Liver (tissue), 3 donors: ENCODE data around the gene CAMKK1.

Experiments used
- CTCF ChIP-seq: fragments of 150-350 bp; IDR thresholded peaks from 2 replicates; pipeline ENCODE4 v1.5.1; 2017; ENCODE audit warnings: improper control_type of control experiment, low read depth, low read length; ENCODE audit not compliant: missing input control
- HNF4A ChIP-seq, 2 donors: conservative IDR thresholded peaks; 2 replicates each; pipeline ENCODE4 v1.6.1; 2016; ENCODE audit warnings: antibody characterized with exemption in 2 of 2, mild to moderate bottlenecking in 2 of 2
- HNF4G ChIP-seq: IDR thresholded peaks from 2 replicates; pipeline ENCODE4 v1.6.1; 2016; ENCODE audit warnings: antibody characterized with exemption
- JUND ChIP-seq, 2 donors: IDR thresholded peaks; 2 replicates each; pipeline ENCODE4 v1.6.1; 2016; ENCODE audit warnings: antibody characterized with exemption in 2 of 2
- RAD21 ChIP-seq, 2 donors: IDR thresholded peaks; 2 replicates each; pipeline ENCODE4 v1.6.1; 2016; ENCODE audit warnings: antibody characterized with exemption in 2 of 2, mild to moderate bottlenecking in 2 of 2
- REST ChIP-seq: IDR thresholded peaks from 2 replicates; pipeline ENCODE4 v1.6.1; 2016; ENCODE audit warnings: antibody characterized with exemption, mild to moderate bottlenecking
- SP1 ChIP-seq: IDR thresholded peaks from 2 replicates; pipeline ENCODE4 v1.6.1; 2018; ENCODE audit warnings: antibody characterized with exemption, mild to moderate bottlenecking
- TAF1 ChIP-seq: conservative IDR thresholded peaks from 2 replicates; pipeline ENCODE4 v1.6.1; 2016; ENCODE audit warnings: antibody characterized with exemption, mild to moderate bottlenecking
- YY1 ChIP-seq: IDR thresholded peaks from 2 replicates; pipeline ENCODE4 v1.6.1; 2016; ENCODE audit warnings: antibody characterized with exemption, mild to moderate bottlenecking
- donor health status: healthy.
- donor health status: healthy.

GRCh38 chr17:3817851-3818605 lies 74.8 kb downstream of the CAMKK1 start:
- TF ChIP-seq CTCF: no peak
- no peak for TF ChIP-seq SP1
- no peak for TF ChIP-seq TAF1
- no peak for TF ChIP-seq HNF4A (conservative IDR thresholded peaks at IDR 0.05)
- TF ChIP-seq RAD21 (IDR thresholded peaks at IDR 0.05): no peak
- TF ChIP-seq REST: no peak
- TF ChIP-seq JUND (IDR thresholded peaks at IDR 0.05): no peak
- TF ChIP-seq YY1: no peak
- no peak for TF ChIP-seq HNF4G
